ENCODE measurements around the gene RTP5.

DNA sequence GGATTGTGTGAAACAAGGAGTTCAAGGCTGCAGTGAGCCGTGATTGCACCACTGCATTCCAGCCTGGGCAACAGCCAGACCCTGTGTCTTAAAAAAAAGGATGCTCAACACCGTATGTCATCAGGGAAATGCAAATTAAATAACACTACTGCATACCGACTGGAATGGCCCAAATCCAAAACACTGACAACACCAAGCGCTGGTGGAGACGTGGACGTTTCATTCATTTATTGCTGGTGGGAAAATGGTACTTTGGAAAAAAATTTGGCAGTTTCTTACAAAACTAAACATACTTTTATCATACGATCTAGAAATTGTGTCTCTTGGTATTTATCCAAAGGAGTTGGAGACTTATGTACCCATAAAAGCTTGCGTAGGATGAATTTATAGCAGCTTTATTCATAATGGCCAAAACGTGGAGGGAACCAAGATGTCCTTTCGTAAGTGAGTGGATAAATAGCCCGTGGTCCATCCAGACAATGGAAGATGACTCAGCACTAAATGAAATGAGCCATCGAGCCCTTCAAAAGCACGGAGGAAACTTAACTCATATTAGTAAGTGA, 36.3 kb upstream of the RTP5 start:
- no peak for TF ChIP-seq POLR2AphosphoS5 (IDR thresholded peaks at IDR 0.05; ENCODE audit: borderline replicate concordance, low read depth, low read length)
- TF ChIP-seq EZH2 (IDR thresholded peaks at IDR 0.05): no peak

Measured in SK-N-MC (cell line).